ENCODE results near the gene TXNDC15. TPM values are rescaled to one million over a fixed set of nuclear protein-coding genes. Genes with fewer than 3 reads are reported as not detected.
A peak's percentile ranks its signal among the peaks of the same experiment; 100 is the strongest.
"Not testable (repeated sequence)": the region's sequence is repeated elsewhere in the genome, so short reads cannot be mapped to it uniquely, and the experiment has no call there.

The TXNDC15 gene
- total RNA-seq, 1 donor from 2014 or later: 49.5 TPM

GRCh38 chr5:134845852-134846640, 28.1 kb upstream of the TXNDC15 start, which contains the start of gene C5orf24:
C5orf24 (plus strand) TSS chr5:134845968; CDS start chr5:134854901, 8,933 bp downstream.
- Histone ChIP-seq H3K27me3 (ENCODE audit: low read depth) (no peaks in the 10 kb centered on the region), H3K4me1 (peaks cover 58% of the 10 kb centered on the region), H3K9me3 (replicated peaks) (no peaks in the 10 kb centered on the region), H3K36me3 (peaks cover 3% of the 10 kb centered on the region), H3K4me3 (peak within 1 kb of the TSS; percentile 96), H3K27ac (replicated peaks) (peak within 1 kb of the TSS; percentile 99)
- DNase-seq: peak; percentile 95
- no peak for TF ChIP-seq CTCF (IDR thresholded peaks at IDR 0.05; ENCODE audit: borderline replicate concordance)
- intact Hi-C loops (cut with micrococcal nuclease): no loop called here

DNA sequence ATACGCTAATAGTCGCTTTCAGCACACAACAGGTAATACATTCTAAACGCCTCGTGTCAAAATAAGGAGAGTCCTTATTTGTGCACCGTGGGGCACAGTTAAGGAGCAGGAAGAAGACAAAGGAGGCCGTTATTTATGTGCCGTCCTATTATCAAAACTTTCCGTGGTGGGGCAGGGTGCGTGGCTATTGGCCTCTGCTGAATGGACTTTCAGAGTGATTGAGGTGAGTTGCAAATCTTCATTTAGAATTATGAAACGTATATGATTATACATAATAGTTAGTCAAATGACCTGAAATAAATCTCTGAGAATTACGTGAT, 27.6 kb upstream of the TXNDC15 start:
- TF ChIP-seq CTCF (IDR thresholded peaks at IDR 0.05; ENCODE audit: borderline replicate concordance): no peak
- H3K4me1 ChIP-seq: peaks cover 63% of the 10 kb centered on the region
- no peaks in the 10 kb centered on the region for H3K9me3 ChIP-seq (replicated peaks)
- no peak for DNase-seq
- intact Hi-C loops (cut with micrococcal nuclease): no loop called here
- H3K36me3 ChIP-seq: peaks cover 3% of the 10 kb centered on the region
- peak overlapping the region; percentile 96 for H3K4me3 ChIP-seq
- H3K27ac ChIP-seq (replicated peaks): peak overlapping the region; percentile 99
- H3K27me3 ChIP-seq (ENCODE audit: low read depth): no peaks in the 10 kb centered on the region

DNA sequence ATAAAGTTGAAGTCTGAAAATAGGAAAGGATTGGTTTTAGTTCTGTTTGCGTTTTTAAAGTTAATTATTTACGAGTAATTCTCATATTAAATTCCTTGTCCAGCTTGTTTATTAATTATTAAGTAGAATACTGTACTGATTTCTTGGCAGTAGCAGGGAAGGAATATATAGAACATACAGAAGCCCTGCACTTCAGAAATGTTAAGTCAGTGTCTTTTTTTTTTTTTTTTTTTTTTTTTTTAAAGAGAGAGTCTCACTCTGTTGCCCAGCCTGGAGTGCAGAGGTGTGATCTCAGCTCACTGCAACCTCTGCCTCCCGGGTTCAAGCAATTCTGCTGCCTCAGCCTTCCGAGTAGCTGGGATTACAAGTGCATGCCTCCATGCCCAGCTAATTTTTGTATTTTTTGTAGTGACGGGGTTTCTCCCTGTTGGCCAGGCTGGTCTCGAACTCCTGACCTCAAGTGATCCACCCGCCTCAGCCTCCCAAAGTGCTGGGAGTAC, 24.7 kb upstream of the TXNDC15 start:
- intact Hi-C loops (cut with micrococcal nuclease); H3K27ac ChIP-seq (replicated peaks); H3K9me3 ChIP-seq (replicated peaks); DNase-seq; H3K4me3 ChIP-seq; H3K27me3 ChIP-seq (ENCODE audit: low read depth): not testable (repeated sequence)
- H3K4me1 ChIP-seq: peaks cover 77% of the 10 kb centered on the region
- H3K36me3 ChIP-seq: peaks cover 14% of the 10 kb centered on the region

GRCh38 chr5:134851307-134851923, 22.8 kb upstream of the TXNDC15 start:
- Histone ChIP-seq H3K4me1 (peaks cover 71% of the 10 kb centered on the region), H3K36me3 (peaks cover 33% of the 10 kb centered on the region), H3K9me3 (replicated peaks) (no peaks in the 10 kb centered on the region), H3K27me3 (ENCODE audit: low read depth) (no peaks in the 10 kb centered on the region), H3K27ac (replicated peaks) (no peak overlapping the region), H3K4me3 (no peak overlapping the region)
- peak; percentile 45 for TF ChIP-seq CTCF (IDR thresholded peaks at IDR 0.05; ENCODE audit: borderline replicate concordance)
- intact Hi-C loops (cut with micrococcal nuclease): no loop called here
- no peak for DNase-seq

- H3K4me3 ChIP-seq; intact Hi-C loops (cut with micrococcal nuclease); H3K27ac ChIP-seq (replicated peaks); DNase-seq; H3K27me3 ChIP-seq (ENCODE audit: low read depth); H3K9me3 ChIP-seq (replicated peaks): not testable (repeated sequence)
- peaks cover 69% of the 10 kb centered on the region for H3K36me3 ChIP-seq
- H3K4me1 ChIP-seq: peaks cover 38% of the 10 kb centered on the region
These were observed 17.7 kb upstream of the TXNDC15 start for GRCh38 chr5:134856465-134856864.

GRCh38 chr5:134857401-134857800, 16.8 kb upstream of the TXNDC15 start:
- H3K4me1 ChIP-seq: peaks cover 33% of the 10 kb centered on the region
- no peaks in the 10 kb centered on the region for H3K27me3 ChIP-seq (ENCODE audit: low read depth)
- H3K36me3 ChIP-seq: peaks cover 69% of the 10 kb centered on the region
- TF ChIP-seq CTCF (IDR thresholded peaks at IDR 0.05; ENCODE audit: borderline replicate concordance): no peak
- H3K9me3 ChIP-seq (replicated peaks): no peaks in the 10 kb centered on the region
- H3K27ac ChIP-seq (replicated peaks): no peak overlapping the region
- DNase-seq: no peak
- intact Hi-C loops (cut with micrococcal nuclease): no loop called here
- H3K4me3 ChIP-seq: no peak overlapping the region

Measured in left ventricle myocardium inferior (tissue), 1 donor.